SHP77 (cell line): ENCODE data around the gene KRTAP10-9.
"Not testable (repeated sequence)": the region's sequence is repeated elsewhere in the genome, so short reads cannot be mapped to it uniquely, and the experiment has no call there.

Experiments used
- DNase-seq, 2 experiments: peaks; one replicate each; lab custom pipeline; 2025; lab: John Stamatoyannopoulos, UW

Gene KRTAP10-9

GRCh38 chr21:44626673-44627143, at the start of gene KRTAP10-9:
Gene KRTAP10-9, plus strand, starts transcription at chr21:44627093. Its CDS starts 79 bp downstream, at chr21:44627172.
- DNase-seq, result no peak

GRCh38 chr21:44578371-44579055, 48.4 kb upstream of the KRTAP10-9 start:
- DNase-seq, result no peak

GRCh38 chr21:44579056-44579832, 47.6 kb upstream of the KRTAP10-9 start:
- no peak for DNase-seq

GRCh38 chr21:44579833-44580144, 47.1 kb upstream of the KRTAP10-9 start:
- DNase-seq, result no peak

- peak in 1 of 2 experiments; percentile 69 for DNase-seq
Measured at GRCh38 chr21:44580231-44580821, 46.6 kb upstream of the KRTAP10-9 start, which contains the start of gene KRTAP10-5. Gene KRTAP10-5, minus strand, starts transcription at chr21:44580604. Its CDS starts 26 bp downstream, at chr21:44580578.

- DNase-seq, result no peak
Measured at GRCh38 chr21:44581158-44581557, 45.7 kb upstream of the KRTAP10-9 start.

- DNase-seq, result peak; percentile 82 to 90
Measured at GRCh38 chr21:44582055-44582454, 44.8 kb upstream of the KRTAP10-9 start.

- DNase-seq, result no peak
Measured at GRCh38 chr21:44583089-44583799, 43.6 kb upstream of the KRTAP10-9 start.

GRCh38 chr21:44583800-44584147, 43.1 kb upstream of the KRTAP10-9 start:
- peak; percentile 24 to 31 for DNase-seq

- DNase-seq, result no peak
Measured at GRCh38 chr21:44585892-44586291, 41.0 kb upstream of the KRTAP10-9 start.

GRCh38 chr21:44589094-44589493, 37.8 kb upstream of the KRTAP10-9 start:
- no peak for DNase-seq

GRCh38 chr21:44589586-44590305, 37.1 kb upstream of the KRTAP10-9 start:
- DNase-seq, result no peak

GRCh38 chr21:44590311-44590721, 36.6 kb upstream of the KRTAP10-9 start:
- no peak for DNase-seq

GRCh38 chr21:44590897-44591800, 35.7 kb upstream of the KRTAP10-9 start:
- peak in 1 of 2 experiments; percentile 42 for DNase-seq

- DNase-seq, result not testable (repeated sequence)
Measured at GRCh38 chr21:44591801-44592130, 35.1 kb upstream of the KRTAP10-9 start.

- no peak for DNase-seq
Measured at GRCh38 chr21:44592446-44593311, 34.2 kb upstream of the KRTAP10-9 start, which contains the start of gene KRTAP10-6. Gene KRTAP10-6, minus strand, starts transcription at chr21:44592505. Its CDS starts 21 bp downstream, at chr21:44592484.

GRCh38 chr21:44593598-44594405, 33.1 kb upstream of the KRTAP10-9 start:
- DNase-seq, result no peak

GRCh38 chr21:44594406-44594916, 32.4 kb upstream of the KRTAP10-9 start:
- DNase-seq, result no peak
